ENCODE results near the gene CT47A7.
"Not testable (repeated sequence)": the region's sequence is repeated elsewhere in the genome, so short reads cannot be mapped to it uniquely, and the experiment has no call there.

CT47A7 gene
- total RNA-seq, result 0 reads per million in 9 experiments

- not testable (repeated sequence) for DNase-seq; H3K4me3 Mint-ChIP-seq; ATAC-seq (replicated peaks); H3K4me1 Mint-ChIP-seq (ENCODE audit: low read depth in 2 of 2); H3K36me3 Mint-ChIP-seq (ENCODE audit: insufficient read depth); H3K27me3 Mint-ChIP-seq; H3K9me3 Mint-ChIP-seq; H3K27ac Mint-ChIP-seq
Observed at GRCh38 chrX:120956500-120956899, at the start of gene CT47A7. Gene CT47A7 (minus strand): TSS chrX:120956600. CDS start chrX:120956345, 255 bp downstream.

- no peaks in the 10 kb centered on the region for H3K27me3 Mint-ChIP-seq
- no peak overlapping the region for H3K27ac Mint-ChIP-seq
- no peaks in the 10 kb centered on the region for H3K9me3 Mint-ChIP-seq
- no peak for DNase-seq
- H3K4me3 Mint-ChIP-seq, result no peak overlapping the region
- no peak for ATAC-seq (replicated peaks)
- no peaks in the 10 kb centered on the region for H3K4me1 Mint-ChIP-seq (ENCODE audit: low read depth in 2 of 2)
- no peaks in the 10 kb centered on the region for H3K36me3 Mint-ChIP-seq (ENCODE audit: insufficient read depth)
Observed at GRCh38 chrX:121000589-121000988, 44.2 kb upstream of the CT47A7 start.

GRCh38 chrX:120999413-120999812 is 43.0 kb upstream of the CT47A7 start:
- H3K27me3 Mint-ChIP-seq, result no peaks in the 10 kb centered on the region
- no peak for DNase-seq
- H3K4me3 Mint-ChIP-seq, result no peak overlapping the region
- no peaks in the 10 kb centered on the region for H3K9me3 Mint-ChIP-seq
- no peaks in the 10 kb centered on the region for H3K36me3 Mint-ChIP-seq (ENCODE audit: insufficient read depth)
- no peaks in the 10 kb centered on the region for H3K4me1 Mint-ChIP-seq (ENCODE audit: low read depth in 2 of 2)
- ATAC-seq (replicated peaks), result no peak
- H3K27ac Mint-ChIP-seq, result no peak overlapping the region

- not testable (repeated sequence) for H3K36me3 Mint-ChIP-seq (ENCODE audit: insufficient read depth); H3K27ac Mint-ChIP-seq; DNase-seq; H3K4me1 Mint-ChIP-seq (ENCODE audit: low read depth in 2 of 2); H3K9me3 Mint-ChIP-seq; H3K4me3 Mint-ChIP-seq; ATAC-seq (replicated peaks); H3K27me3 Mint-ChIP-seq
Observed at GRCh38 chrX:120985660-120986059, 29.3 kb upstream of the CT47A7 start, which contains the start of gene CT47A1. Gene CT47A1 (minus strand): TSS chrX:120985760. CDS start chrX:120985529, 231 bp downstream.
